Ishikawa (cell line): ENCODE results near the gene ASPSCR1.

ENCODE experiments used
- CEBPB ChIP-seq: IDR thresholded peaks from 2 replicates; pipeline ENCODE4 v1.6.1; 2012
- EP300 ChIP-seq: IDR thresholded peaks from 2 replicates; pipeline ENCODE4 v1.6.1; 2012; ENCODE audit warnings: borderline replicate concordance
- FOXM1 ChIP-seq: IDR thresholded peaks from 2 replicates; pipeline ENCODE4 v1.6.1; 2012; ENCODE audit warnings: low read depth, borderline replicate concordance

DNA sequence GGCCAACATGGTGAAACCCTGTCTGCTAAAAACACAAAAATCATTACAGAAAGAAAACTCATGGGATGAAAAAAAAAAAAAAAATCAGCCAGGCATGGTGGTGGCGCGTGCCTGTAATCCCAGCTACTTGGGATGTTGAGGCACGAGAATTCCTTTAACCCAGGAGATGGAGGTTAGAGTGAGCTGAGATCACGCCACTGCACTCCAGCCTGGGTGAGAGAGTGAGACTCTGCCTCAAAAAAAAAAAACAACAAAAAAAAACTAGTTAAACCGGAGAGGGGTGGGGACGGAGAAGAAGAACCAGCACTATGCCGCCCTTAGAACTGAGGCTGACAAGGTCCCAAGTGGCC is 9.1 kb upstream of the ASPSCR1 start:
- TF ChIP-seq CEBPB (no peak), FOXM1 (no peak), EP300 (no peak)
